Panc1 (cell line): ENCODE data around the gene HOXB2. TPM values are rescaled to one million over a fixed set of nuclear protein-coding genes. Genes with fewer than 3 reads are reported as not detected.

Experiments
- ATAC-seq: fragments of 200-7000 bp; cut with Tn5 transposase; 2 replicates; pipeline ENCODE4 v1.9.1; 2020; ENCODE audit warnings: mild to moderate bottlenecking, moderate library complexity
- BruUV-seq: library from RNA; stranded (reverse); fragments of 400-500 nt; replicated peaks from 2 replicates; lab custom pipeline; 2021; lab: Mats Ljungman, UMichigan
- CTCF ChIA-PET: fragments of 300-600 bp; sonication (Branson Sonifier 250); formaldehyde crosslinking; loops from one replicate; lab custom pipeline; 2022; ENCODE audit warnings: antibody characterized with exemption; lab: Charles Lee
- POLR2A ChIA-PET: fragments of 300-600 bp; sonication (Branson Sonifier 250); formaldehyde crosslinking; loops from one replicate; lab custom pipeline; 2022; ENCODE audit warnings: antibody characterized with exemption; lab: Charles Lee
- DNase-seq: peaks from one replicate; pipeline ENCODE4 v3.0.0-alpha.2; 2010; ENCODE audit warnings: low read depth, low spot score
- H3K27ac ChIP-seq: 2 replicates; pipeline ENCODE4 v1.5.1; 2011; ENCODE audit warnings: mild to moderate bottlenecking, low read length, inconsistent platforms
- H3K27me3 ChIP-seq: fragments of 200-500 bp; sonication (Bioruptor generic); 2 replicates; pipeline ENCODE4 v1.6.0; 2014; ENCODE audit warnings: low read length, inconsistent platforms; ENCODE audit not compliant: control insufficient read depth, insufficient read depth
- H3K36me3 ChIP-seq: fragments of 200-500 bp; sonication (Bioruptor generic); 2 replicates; pipeline ENCODE4 v1.5.1; 2014; ENCODE audit warnings: inconsistent platforms, mild to moderate bottlenecking, low read length, moderate library complexity; ENCODE audit not compliant: control insufficient read depth, insufficient read depth
- H3K4me1 ChIP-seq: 2 replicates; pipeline ENCODE4 v1.5.1; 2011; ENCODE audit warnings: inconsistent platforms, mild to moderate bottlenecking, low read length, moderate library complexity; ENCODE audit not compliant: control insufficient read depth, insufficient read depth
- H3K4me3 ChIP-seq, 2 experiments: 2 replicates each; pipeline ENCODE4 v1.5.1; 2011 to 2012; ENCODE audit warnings: low read depth in 2 of 2, low read length in 2 of 2, mild to moderate bottlenecking in 2 of 2, inconsistent platforms in 1 of 2, moderate library complexity in 1 of 2
- H3K9me3 ChIP-seq: fragments of 200-500 bp; sonication (Bioruptor generic); 2 replicates; pipeline ENCODE4 v1.5.1; 2014; ENCODE audit warnings: low read depth, mild to moderate bottlenecking, inconsistent platforms, low read length, moderate library complexity; ENCODE audit not compliant: control insufficient read depth, insufficient read depth
- CTCF ChIP-seq: fragments of 450-650 bp; IDR thresholded peaks from 2 replicates; pipeline ENCODE4 v1.5.1; 2017; ENCODE audit warnings: mild to moderate bottlenecking
- POLR2AphosphoS5 ChIP-seq: IDR thresholded peaks from 2 replicates; pipeline ENCODE4 v1.6.1; 2012; ENCODE audit warnings: mild to moderate bottlenecking, low read depth, low read length, moderate library complexity
- SIN3A ChIP-seq: IDR thresholded peaks from 2 replicates; pipeline ENCODE4 v1.6.1; 2012; ENCODE audit warnings: low read depth, mild to moderate bottlenecking, low read length, moderate library complexity, borderline replicate concordance; ENCODE audit not compliant: insufficient read depth
- TCF7L2 ChIP-seq: IDR thresholded peaks from 2 replicates; pipeline ENCODE4 v1.6.1; 2011; ENCODE audit warnings: mild to moderate bottlenecking, low read depth, low read length, inconsistent platforms
- in situ Hi-C: cut with HindIII; loops from 2 replicates; pipeline ENCODE4 v1.10.0; 2016; ENCODE audit warnings: low sequenced_read_pairs, low pct_unique_long_range_greater_than_20kb
- intact Hi-C: fragments of 100-400 bp; cut with micrococcal nuclease; formaldehyde crosslinking; loops from one replicate; pipeline ENCODE4 v1.10.0; 2022; ENCODE audit not compliant: unreplicated experiment
- total RNA-seq: library from RNA; stranded (reverse); gene quantifications from one replicate; pipeline ENCODE4 v1.2.1, GENCODE V29; 2021; ENCODE audit not compliant: unreplicated experiment
- TF ChIP-seq, protein P1 (sequence below), 2 experiments: IDR thresholded peaks; 2 replicates each; pipeline ENCODE4 v1.6.1; 2011 to 2012; ENCODE audit warnings: low read depth in 2 of 2, control low read depth in 1 of 2, low read length in 1 of 2, mild to moderate bottlenecking in 1 of 2, moderate library complexity in 1 of 2; ENCODE audit not compliant: insufficient read depth in 1 of 2

HOXB2 gene
- total RNA-seq, 1 experiment from 2014 or later: 70.1 TPM

- POLR2A ChIA-PET: interaction anchor here (1.2 kb wide), 2 partner anchors 9 to 30 kb away, joined by 3 to 4 read pairs; no protein-coding TSS in a partner anchor
- intact Hi-C loops: loop anchor here (1.0 kb wide), 1 partner anchor 35 kb away; no protein-coding TSS in a partner anchor
- no peak for TF ChIP-seq CTCF
- peak; percentile 34 for TF ChIP-seq POLR2AphosphoS5
- 0 out of 2 replicates have a peak, but pooled peaks have one; percentile 56 for TF ChIP-seq SIN3A
- peak; percentile 89 for TF ChIP-seq TCF7L2
- DNase-seq: no peak
- H3K27ac ChIP-seq: peak overlapping the region; percentile 97
- ATAC-seq: no peak
- CTCF ChIA-PET: no interaction called here
- H3K27me3 ChIP-seq: no peaks in the 10 kb centered on the region
- BruUV-seq: no TSS peak
- in situ Hi-C loops: no loop called here
- peak overlapping the region; percentile 70 to 99 for H3K4me3 ChIP-seq
- H3K4me1 ChIP-seq: peaks cover 88% of the 10 kb centered on the region
- peaks cover 12% of the 10 kb centered on the region for H3K36me3 ChIP-seq
- no peaks in the 10 kb centered on the region for H3K9me3 ChIP-seq
Measured at GRCh38 chr17:48575066-48575582, 30.2 kb upstream of the HOXB2 start.

DNA sequence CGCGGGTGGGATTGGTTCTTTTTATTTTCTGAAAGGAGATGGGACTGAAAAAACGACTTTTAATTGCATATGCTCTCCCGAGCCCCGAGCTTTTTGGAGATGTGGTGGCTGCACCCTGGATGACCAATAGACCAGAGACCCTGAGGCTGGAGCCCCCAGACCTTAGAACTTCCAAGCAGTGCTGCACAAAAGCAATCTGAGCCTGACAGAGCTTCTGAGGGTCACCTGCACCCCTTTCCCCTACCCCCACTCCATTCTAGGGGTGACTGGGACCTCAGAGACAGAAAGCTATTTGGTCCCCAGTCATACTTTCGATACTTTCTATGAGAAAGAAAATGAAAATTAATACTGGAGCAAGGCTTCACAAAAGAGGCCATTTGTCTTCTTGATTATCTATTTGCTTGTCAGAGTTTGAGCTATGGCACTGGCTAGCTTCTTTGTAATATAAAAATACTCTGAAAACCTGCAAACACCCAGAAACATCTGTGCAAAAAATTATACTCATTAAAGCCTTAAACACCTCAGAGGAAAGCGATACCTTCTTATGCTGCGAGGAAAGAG is 29.7 kb upstream of the HOXB2 start:
- Histone ChIP-seq H3K4me3 (peak overlapping the region; percentile 70 to 99), H3K9me3 (no peaks in the 10 kb centered on the region), H3K27ac (peak overlapping the region; percentile 97), H3K36me3 (peaks cover 12% of the 10 kb centered on the region), H3K4me1 (peaks cover 88% of the 10 kb centered on the region), H3K27me3 (no peaks in the 10 kb centered on the region)
- TF ChIP-seq SIN3A: 0 out of 2 replicates have a peak, but pooled peaks have one; percentile 69
- TF ChIP-seq, protein P1, sequence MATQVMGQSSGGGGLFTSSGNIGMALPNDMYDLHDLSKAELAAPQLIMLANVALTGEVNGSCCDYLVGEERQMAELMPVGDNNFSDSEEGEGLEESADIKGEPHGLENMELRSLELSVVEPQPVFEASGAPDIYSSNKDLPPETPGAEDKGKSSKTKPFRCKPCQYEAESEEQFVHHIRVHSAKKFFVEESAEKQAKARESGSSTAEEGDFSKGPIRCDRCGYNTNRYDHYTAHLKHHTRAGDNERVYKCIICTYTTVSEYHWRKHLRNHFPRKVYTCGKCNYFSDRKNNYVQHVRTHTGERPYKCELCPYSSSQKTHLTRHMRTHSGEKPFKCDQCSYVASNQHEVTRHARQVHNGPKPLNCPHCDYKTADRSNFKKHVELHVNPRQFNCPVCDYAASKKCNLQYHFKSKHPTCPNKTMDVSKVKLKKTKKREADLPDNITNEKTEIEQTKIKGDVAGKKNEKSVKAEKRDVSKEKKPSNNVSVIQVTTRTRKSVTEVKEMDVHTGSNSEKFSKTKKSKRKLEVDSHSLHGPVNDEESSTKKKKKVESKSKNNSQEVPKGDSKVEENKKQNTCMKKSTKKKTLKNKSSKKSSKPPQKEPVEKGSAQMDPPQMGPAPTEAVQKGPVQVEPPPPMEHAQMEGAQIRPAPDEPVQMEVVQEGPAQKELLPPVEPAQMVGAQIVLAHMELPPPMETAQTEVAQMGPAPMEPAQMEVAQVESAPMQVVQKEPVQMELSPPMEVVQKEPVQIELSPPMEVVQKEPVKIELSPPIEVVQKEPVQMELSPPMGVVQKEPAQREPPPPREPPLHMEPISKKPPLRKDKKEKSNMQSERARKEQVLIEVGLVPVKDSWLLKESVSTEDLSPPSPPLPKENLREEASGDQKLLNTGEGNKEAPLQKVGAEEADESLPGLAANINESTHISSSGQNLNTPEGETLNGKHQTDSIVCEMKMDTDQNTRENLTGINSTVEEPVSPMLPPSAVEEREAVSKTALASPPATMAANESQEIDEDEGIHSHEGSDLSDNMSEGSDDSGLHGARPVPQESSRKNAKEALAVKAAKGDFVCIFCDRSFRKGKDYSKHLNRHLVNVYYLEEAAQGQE (IDR thresholded peaks at IDR 0.05; ENCODE audit: insufficient read depth in 1 of 2, low read depth in 2 of 2, low read length in 1 of 2): no peak
- ChIA-PET POLR2A (interaction anchor here (0.7 to 1.2 kb wide), 3 partner anchors 8 to 113 kb away, joined by 3 to 4 read pairs (median 3); no protein-coding TSS in a partner anchor), CTCF (no interaction called here)
- intact Hi-C loops: loop anchor here (1.0 kb wide), 1 partner anchor 36 kb away; no protein-coding TSS in a partner anchor
- no TSS peak for BruUV-seq
- DNase-seq (no peak), ATAC-seq (no peak)
- in situ Hi-C loops: no loop called here
